ENCODE measurements around the gene NPAS2.

Gene NPAS2

GRCh38 chr2:100955226-100955625 is 135.3 kb downstream of the NPAS2 start:
- H3K27ac ChIP-seq: no peak overlapping the region
- TF ChIP-seq CTCF (IDR thresholded peaks at IDR 0.05): no peak
- DNase-seq (ENCODE audit: low spot score): no peak
- H3K4me3 ChIP-seq: no peak overlapping the region

GRCh38 chr2:100956081-100956480 is 136.1 kb downstream of the NPAS2 start:
- no peak for DNase-seq (ENCODE audit: low spot score)
- Histone ChIP-seq H3K27ac (no peak overlapping the region), H3K4me3 (no peak overlapping the region)
- no peak for TF ChIP-seq CTCF (IDR thresholded peaks at IDR 0.05)

- TF ChIP-seq CTCF (IDR thresholded peaks at IDR 0.05): no peak
- no peak for DNase-seq (ENCODE audit: low spot score)
- Histone ChIP-seq H3K27ac (peak overlapping the region in 1 of 2 donors; percentile 36), H3K4me3 (no peak overlapping the region)
These were observed 138.2 kb downstream of the NPAS2 start for GRCh38 chr2:100957996-100958653.

GRCh38 chr2:100959225-100959880 is 139.4 kb downstream of the NPAS2 start:
- no peak for DNase-seq (ENCODE audit: low spot score)
- H3K4me3 ChIP-seq: no peak overlapping the region
- H3K27ac ChIP-seq: no peak overlapping the region
- TF ChIP-seq CTCF (IDR thresholded peaks at IDR 0.05): no peak

- DNase-seq (ENCODE audit: low spot score): no peak
- Histone ChIP-seq H3K27ac (no peak overlapping the region), H3K4me3 (no peak overlapping the region)
- no peak for TF ChIP-seq CTCF (IDR thresholded peaks at IDR 0.05)
These were observed 140.7 kb downstream of the NPAS2 start for GRCh38 chr2:100960688-100961087.

GRCh38 chr2:100962366-100963025 is 142.6 kb downstream of the NPAS2 start:
- no peak for TF ChIP-seq CTCF (IDR thresholded peaks at IDR 0.05)
- no peak for DNase-seq (ENCODE audit: low spot score)

GRCh38 chr2:100963026-100963375 is 143.1 kb downstream of the NPAS2 start:
- Histone ChIP-seq H3K4me3 (no peak overlapping the region), H3K27ac (no peak overlapping the region)
- no peak for DNase-seq (ENCODE audit: low spot score)
- TF ChIP-seq CTCF (IDR thresholded peaks at IDR 0.05): no peak

More at GRCh38 chr2:100962366-100963025, 142.6 kb downstream of the NPAS2 start:
- no peak overlapping the region for H3K4me3 ChIP-seq
- no peak overlapping the region for H3K27ac ChIP-seq
